Glutamatergic neuron (in vitro differentiated cells): ENCODE results near the gene SACS. TPM values are rescaled to one million over a fixed set of nuclear protein-coding genes. Genes with fewer than 3 reads are reported as not detected.

Experiments used
- DNase-seq: peaks from one replicate; pipeline ENCODE4 v3.0.0; 2022
- H3K27ac Mint-ChIP-seq: one replicate; pipeline ENCODE4 v1.8.0; 2020; ENCODE audit warnings: mild to moderate bottlenecking, mixed read lengths, inconsistent platforms; ENCODE audit not compliant: unreplicated experiment
- H3K27me3 Mint-ChIP-seq: one replicate; pipeline ENCODE4 v1.8.0; 2020; ENCODE audit warnings: mild to moderate bottlenecking, moderate library complexity, mixed read lengths, inconsistent platforms; ENCODE audit not compliant: unreplicated experiment
- H3K36me3 Mint-ChIP-seq: one replicate; pipeline ENCODE4 v1.8.0; 2020; ENCODE audit warnings: mild to moderate bottlenecking, mixed read lengths, inconsistent platforms; ENCODE audit not compliant: unreplicated experiment
- H3K4me1 Mint-ChIP-seq: one replicate; pipeline ENCODE4 v1.8.0; 2020; ENCODE audit warnings: mild to moderate bottlenecking, low read depth, mixed read lengths, inconsistent platforms; ENCODE audit not compliant: unreplicated experiment
- H3K4me3 Mint-ChIP-seq: one replicate; pipeline ENCODE4 v1.8.0; 2020; ENCODE audit warnings: mild to moderate bottlenecking, mixed read lengths, inconsistent platforms; ENCODE audit not compliant: unreplicated experiment
- H3K9me3 Mint-ChIP-seq: one replicate; pipeline ENCODE4 v1.8.0; 2020; ENCODE audit warnings: mild to moderate bottlenecking, moderate library complexity, mixed read lengths, inconsistent platforms; ENCODE audit not compliant: unreplicated experiment
- total RNA-seq: library from RNA; stranded (reverse); fragmentation: NEBNext Ultra II Directional; extraction: Animal tissue kit (Norgen Biotek cat#: 25700); gene quantifications from one replicate; pipeline ENCODE4 v1.2.1, GENCODE V29; 2021; ENCODE audit not compliant: unreplicated experiment
- TF ChIP-seq, protein P1 (sequence below): fragments of 200-600 bp; sonication (generic); IDR thresholded peaks from one replicate; pipeline ENCODE4 v1.5.0; 2021; ENCODE audit not compliant: partially characterized antibody, unreplicated experiment

The SACS gene
- total RNA-seq, 1 donor from 2014 or later: 132 TPM

DNA sequence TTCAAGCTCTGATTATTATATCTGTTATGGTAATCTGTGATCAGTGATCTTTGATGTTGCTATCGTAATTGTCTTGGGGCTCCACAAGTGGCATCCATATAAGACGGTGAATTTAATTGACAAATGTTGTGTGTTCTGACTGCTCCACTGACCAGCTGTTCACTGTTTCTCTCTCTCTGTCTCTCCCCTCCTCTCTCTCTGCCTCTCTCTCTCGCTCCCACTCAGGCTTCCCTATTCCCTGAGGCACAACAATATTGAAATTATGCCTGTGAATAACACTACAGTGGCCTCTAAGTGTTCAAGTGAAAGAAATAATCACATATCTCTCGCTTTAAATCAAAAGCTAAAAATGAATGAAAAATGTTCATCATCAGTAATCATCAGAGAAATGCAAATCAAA lies 4.4 kb upstream of the SACS start:
- peaks cover 2% of the 10 kb centered on the region for H3K27me3 Mint-ChIP-seq
- peak overlapping the region; percentile 65 for H3K4me3 Mint-ChIP-seq
- TF ChIP-seq, protein P1, sequence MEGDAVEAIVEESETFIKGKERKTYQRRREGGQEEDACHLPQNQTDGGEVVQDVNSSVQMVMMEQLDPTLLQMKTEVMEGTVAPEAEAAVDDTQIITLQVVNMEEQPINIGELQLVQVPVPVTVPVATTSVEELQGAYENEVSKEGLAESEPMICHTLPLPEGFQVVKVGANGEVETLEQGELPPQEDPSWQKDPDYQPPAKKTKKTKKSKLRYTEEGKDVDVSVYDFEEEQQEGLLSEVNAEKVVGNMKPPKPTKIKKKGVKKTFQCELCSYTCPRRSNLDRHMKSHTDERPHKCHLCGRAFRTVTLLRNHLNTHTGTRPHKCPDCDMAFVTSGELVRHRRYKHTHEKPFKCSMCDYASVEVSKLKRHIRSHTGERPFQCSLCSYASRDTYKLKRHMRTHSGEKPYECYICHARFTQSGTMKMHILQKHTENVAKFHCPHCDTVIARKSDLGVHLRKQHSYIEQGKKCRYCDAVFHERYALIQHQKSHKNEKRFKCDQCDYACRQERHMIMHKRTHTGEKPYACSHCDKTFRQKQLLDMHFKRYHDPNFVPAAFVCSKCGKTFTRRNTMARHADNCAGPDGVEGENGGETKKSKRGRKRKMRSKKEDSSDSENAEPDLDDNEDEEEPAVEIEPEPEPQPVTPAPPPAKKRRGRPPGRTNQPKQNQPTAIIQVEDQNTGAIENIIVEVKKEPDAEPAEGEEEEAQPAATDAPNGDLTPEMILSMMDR: no peak
- no peaks in the 10 kb centered on the region for H3K36me3 Mint-ChIP-seq
- peak overlapping the region; percentile 67 for H3K27ac Mint-ChIP-seq
- peaks cover 16% of the 10 kb centered on the region for H3K9me3 Mint-ChIP-seq
- peaks cover 21% of the 10 kb centered on the region for H3K4me1 Mint-ChIP-seq
- no peak for DNase-seq

DNA sequence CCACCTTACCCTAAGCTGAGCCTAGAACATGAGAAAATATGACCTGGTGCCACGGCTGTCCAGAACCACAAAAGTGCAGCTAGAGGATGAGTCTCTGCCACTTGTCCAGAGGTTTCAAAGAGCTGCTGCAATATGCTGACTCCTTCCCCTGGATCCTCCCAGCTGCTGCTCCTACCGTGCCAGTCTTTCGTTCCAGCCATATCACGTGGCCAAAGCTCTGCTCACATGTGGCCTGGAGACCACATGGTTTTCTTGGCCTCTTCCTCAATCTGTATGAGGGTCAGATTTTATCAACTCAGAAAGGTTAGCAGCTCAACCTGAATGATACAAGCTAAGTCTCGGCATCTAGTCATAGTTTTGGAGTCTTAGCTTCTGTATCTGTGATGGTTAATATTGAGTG lies 3.2 kb upstream of the SACS start:
- Mint-ChIP-seq H3K4me3 (no peak overlapping the region), H3K9me3 (peaks cover 16% of the 10 kb centered on the region), H3K36me3 (no peaks in the 10 kb centered on the region), H3K27me3 (peaks cover 2% of the 10 kb centered on the region), H3K4me1 (peaks cover 21% of the 10 kb centered on the region), H3K27ac (no peak overlapping the region)
- DNase-seq: no peak
- TF ChIP-seq, protein P1: no peak

DNA sequence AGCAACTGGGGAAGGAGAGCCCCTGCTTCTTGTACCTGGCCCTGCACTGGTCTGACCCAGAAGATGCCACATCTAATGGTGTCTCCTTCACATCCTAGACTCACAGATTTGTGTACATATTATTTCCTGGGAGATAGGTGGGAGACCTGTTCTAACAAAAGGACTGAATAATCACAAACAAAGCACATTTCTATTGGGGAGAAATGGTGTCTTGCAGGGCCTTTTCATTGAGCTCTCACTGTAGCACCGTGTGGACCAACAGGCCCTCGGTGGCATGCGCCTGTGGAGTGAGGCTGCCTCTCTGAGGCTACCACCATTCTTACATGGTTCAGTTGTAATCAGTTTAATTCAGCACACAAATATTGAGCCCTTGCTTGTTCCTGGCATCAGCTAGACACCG lies 989 bp upstream of the SACS start:
- H3K9me3 Mint-ChIP-seq: peaks cover 18% of the 10 kb centered on the region
- H3K36me3 Mint-ChIP-seq: no peaks in the 10 kb centered on the region
- peak overlapping the region; percentile 96 for H3K4me3 Mint-ChIP-seq
- H3K27ac Mint-ChIP-seq: peak overlapping the region; percentile 99
- TF ChIP-seq, protein P1: no peak
- DNase-seq: no peak
- H3K4me1 Mint-ChIP-seq: peaks cover 33% of the 10 kb centered on the region
- peaks cover 2% of the 10 kb centered on the region for H3K27me3 Mint-ChIP-seq

DNA sequence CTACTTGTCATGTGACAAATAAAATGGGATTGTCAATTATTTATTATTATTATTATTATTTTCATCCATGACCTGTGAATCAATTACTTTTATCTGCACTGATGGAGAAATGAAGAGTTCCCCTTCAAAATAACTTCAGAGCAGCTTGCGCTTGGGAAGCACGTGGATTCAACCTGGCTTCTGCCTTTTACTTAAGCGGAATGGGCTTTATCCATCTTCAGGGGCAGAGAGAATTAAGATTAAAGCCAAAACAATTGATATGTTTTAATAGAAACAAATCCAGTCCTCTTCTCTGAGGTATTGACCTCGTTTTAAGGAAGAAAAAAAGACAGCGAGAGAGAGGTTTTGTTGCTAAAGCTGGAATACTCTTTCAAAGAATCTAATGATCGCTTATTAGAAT lies 876 bp downstream of the SACS start:
- Mint-ChIP-seq H3K27ac (peak overlapping the region; percentile 99), H3K4me1 (peaks cover 31% of the 10 kb centered on the region), H3K9me3 (peaks cover 15% of the 10 kb centered on the region), H3K4me3 (peak overlapping the region; percentile 96), H3K27me3 (no peaks in the 10 kb centered on the region), H3K36me3 (no peaks in the 10 kb centered on the region)
- no peak for DNase-seq
- TF ChIP-seq, protein P1: no peak

DNA sequence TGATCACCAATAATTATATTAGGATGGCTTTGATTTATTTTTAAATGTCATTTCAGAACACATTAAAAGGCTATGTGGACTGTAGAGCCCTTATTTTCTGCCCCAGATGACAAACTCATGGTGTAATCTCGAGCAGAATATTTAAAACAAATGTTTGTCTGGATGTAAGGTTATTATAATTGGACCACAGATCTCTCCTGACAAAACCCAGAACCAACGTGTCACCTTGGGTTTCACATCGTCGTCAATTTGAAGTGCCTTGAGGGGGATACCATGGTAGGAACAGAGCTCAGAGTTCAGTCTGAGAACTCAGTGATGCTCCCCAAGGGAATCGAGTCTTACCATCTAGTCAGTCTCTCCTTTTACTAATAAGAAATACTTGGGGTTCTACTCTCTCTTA lies 2.8 kb downstream of the SACS start:
- H3K27ac Mint-ChIP-seq: peak overlapping the region; percentile 5
- H3K4me3 Mint-ChIP-seq: peak overlapping the region; percentile 96
- no peaks in the 10 kb centered on the region for H3K36me3 Mint-ChIP-seq
- H3K27me3 Mint-ChIP-seq: peaks cover 4% of the 10 kb centered on the region
- peaks cover 37% of the 10 kb centered on the region for H3K4me1 Mint-ChIP-seq
- peaks cover 14% of the 10 kb centered on the region for H3K9me3 Mint-ChIP-seq
- TF ChIP-seq, protein P1: no peak
- no peak for DNase-seq
